ENCODE results near the gene CTDSPL. TPM values are rescaled to one million over a fixed set of nuclear protein-coding genes. Genes with fewer than 3 reads are reported as not detected.

The CTDSPL gene
- total and polyA plus RNA-seq, 2 of the 13 experiments (the other 11 are each of a cell fraction or from before 2014, with no cell fraction given) = 26.1 to 142 TPM

DNA sequence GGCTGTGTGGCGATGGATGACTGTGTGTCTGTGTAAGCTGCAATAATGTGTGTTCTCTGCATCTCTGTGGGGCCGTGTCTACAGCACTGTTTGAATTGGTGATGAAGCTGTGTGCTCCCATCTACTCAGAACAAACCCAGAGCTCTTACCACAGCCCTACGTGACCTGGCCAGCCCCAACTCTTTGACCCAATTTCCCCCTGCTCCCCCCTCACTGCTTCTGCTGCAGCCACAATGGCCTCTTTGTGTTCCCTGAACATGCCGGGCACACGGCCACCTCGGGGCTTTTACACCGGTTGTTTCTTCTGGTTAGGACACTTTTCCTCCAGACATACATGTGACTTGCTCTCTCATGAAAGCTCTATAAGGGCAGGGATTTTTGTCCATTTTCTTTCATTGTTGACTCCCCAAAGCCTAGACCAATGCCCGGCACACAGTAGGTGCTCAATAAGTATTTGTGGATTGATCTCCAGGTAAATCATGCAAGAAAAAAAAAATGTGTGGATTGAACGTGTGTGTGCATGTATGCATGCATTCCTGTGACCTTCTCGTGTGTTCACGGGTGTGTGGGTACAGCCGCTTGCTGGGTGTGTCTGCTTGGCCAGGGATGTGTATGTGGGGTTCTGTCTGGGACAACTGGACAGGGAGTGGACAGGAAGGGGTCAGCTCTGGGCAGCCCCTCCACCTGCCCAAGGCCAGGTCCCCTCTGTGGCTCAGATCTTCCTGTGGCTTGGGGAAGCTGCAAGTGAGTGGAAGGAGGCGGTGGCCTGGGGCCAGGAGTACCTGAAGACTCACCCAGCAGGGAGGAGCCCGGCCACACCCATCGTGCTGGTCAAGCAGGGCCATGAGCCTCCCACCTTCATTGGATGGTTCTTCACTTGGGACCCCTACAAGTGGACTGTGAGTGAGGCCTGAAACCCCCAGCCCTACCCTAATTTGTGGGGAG, 143.7 kb downstream of the CTDSPL start:
- intact Hi-C loops (cut with micrococcal nuclease; ENCODE audit: unreplicated experiment) (loop anchor here (1.0 to 2.0 kb wide), 3 partner anchors 131 to 277 kb away; partner anchors contain the start of genes ACAA1 and SLC22A14), in situ Hi-C loops (cut with HindIII; ENCODE audit: extremely low pct_ligation_motif_present, low pct_unique_long_range_greater_than_20kb) (no loop called here)
- H4K20me1 ChIP-seq (ENCODE audit: insufficient read depth, low read length) = no peaks in the 10 kb centered on the region
- no peaks in the 10 kb centered on the region for H3K79me2 ChIP-seq (ENCODE audit: insufficient read depth, low read length)
- no peak overlapping the region for H2AFZ ChIP-seq (ENCODE audit: low read length)
- ChIA-PET POLR2A (interaction anchor here (0.8 to 1.7 kb wide), 6 partner anchors 9 to 132 kb away, joined by 3 to 6 read pairs (median 4); partner anchors contain the start of gene ACAA1), CTCF (ENCODE audit: low intra/inter-chr PET ratio, low total read pairs) (interaction anchor here (0.7 kb wide), 1 partner anchor 40 kb away, joined by 3 read pairs; no protein-coding TSS in a partner anchor)
- H3K4me2 ChIP-seq (ENCODE audit: low read depth, low read length) = peak overlapping the region; percentile 97
- peak overlapping the region; percentile 72 for H3K9ac ChIP-seq (ENCODE audit: insufficient read depth, low read depth, low read length)
- no peaks in the 10 kb centered on the region for H3K9me3 ChIP-seq (ENCODE audit: low read length)
- no peak for FAIRE-seq
- ATAC-seq = peak; percentile 70
- peak; percentile 93 for DNase-seq (ENCODE audit: low spot score)
- peaks cover 0 to 2% of the 10 kb centered on the region in 2 experiments; a peak in 2 of 5 replicates for H3K27me3 ChIP-seq (ENCODE audit: control insufficient read depth in 1 of 2, insufficient read depth in 2 of 2, low read length in 2 of 2)
- no peaks in the 10 kb centered on the region; a peak in 2 of 5 replicates for H3K36me3 ChIP-seq (replicated peaks in 1 of 2; ENCODE audit: control insufficient read depth in 1 of 2, insufficient read depth in 2 of 2, low read length in 2 of 2)
- 25% methylated on average over 12 of the region's 15 CpGs for WGBS (ENCODE audit: low lambda C conversion rate)
- H3K4me3 ChIP-seq (replicated peaks in 1 of 3; ENCODE audit: insufficient read depth in 1 of 3, low read depth in 2 of 3, low read length in 3 of 3) = peak overlapping the region; percentile 43 to 77 (median 59)
- peak overlapping the region; percentile 76 for H3K27ac ChIP-seq (ENCODE audit: extremely low read length, insufficient read depth, low read length)
- BruUV-seq (replicated peaks) = no TSS peak
- H3K4me1 ChIP-seq (ENCODE audit: insufficient read depth, low read length) = peaks cover 59% of the 10 kb centered on the region
- TF ChIP-seq ETV5 (CRISPR knock-in tag; IDR thresholded peaks at IDR 0.05; ENCODE audit: borderline replicate concordance) (peak; percentile 38; the same call in 1 of the 2 replicates), CREB3 (CRISPR knock-in tag; IDR thresholded peaks at IDR 0.05) (no peak; the same call in 1 of the 2 replicates), ZNF646 (CRISPR knock-in tag; IDR thresholded peaks at IDR 0.05) (peak; percentile 11; the same call in 1 of the 2 replicates), ISL2 (CRISPR knock-in tag; IDR thresholded peaks at IDR 0.05) (peak; percentile 60; the same call in 1 of the 2 replicates), TARDBP (CRISPR knock-in tag; IDR thresholded peaks at IDR 0.05) (peak; percentile 81; the same call in 1 of the 2 replicates), BCL6 (CRISPR knock-in tag; IDR thresholded peaks at IDR 0.05) (peak; percentile 12; the same call in 1 of the 2 replicates), SP5 (CRISPR knock-in tag; IDR thresholded peaks at IDR 0.05; ENCODE audit: borderline replicate concordance, low read depth) (no peak), KLF11 (CRISPR knock-in tag; IDR thresholded peaks at IDR 0.05) (peak; percentile 76; the same call in 1 of the 2 replicates)
- TF ChIP-seq, protein P1, sequence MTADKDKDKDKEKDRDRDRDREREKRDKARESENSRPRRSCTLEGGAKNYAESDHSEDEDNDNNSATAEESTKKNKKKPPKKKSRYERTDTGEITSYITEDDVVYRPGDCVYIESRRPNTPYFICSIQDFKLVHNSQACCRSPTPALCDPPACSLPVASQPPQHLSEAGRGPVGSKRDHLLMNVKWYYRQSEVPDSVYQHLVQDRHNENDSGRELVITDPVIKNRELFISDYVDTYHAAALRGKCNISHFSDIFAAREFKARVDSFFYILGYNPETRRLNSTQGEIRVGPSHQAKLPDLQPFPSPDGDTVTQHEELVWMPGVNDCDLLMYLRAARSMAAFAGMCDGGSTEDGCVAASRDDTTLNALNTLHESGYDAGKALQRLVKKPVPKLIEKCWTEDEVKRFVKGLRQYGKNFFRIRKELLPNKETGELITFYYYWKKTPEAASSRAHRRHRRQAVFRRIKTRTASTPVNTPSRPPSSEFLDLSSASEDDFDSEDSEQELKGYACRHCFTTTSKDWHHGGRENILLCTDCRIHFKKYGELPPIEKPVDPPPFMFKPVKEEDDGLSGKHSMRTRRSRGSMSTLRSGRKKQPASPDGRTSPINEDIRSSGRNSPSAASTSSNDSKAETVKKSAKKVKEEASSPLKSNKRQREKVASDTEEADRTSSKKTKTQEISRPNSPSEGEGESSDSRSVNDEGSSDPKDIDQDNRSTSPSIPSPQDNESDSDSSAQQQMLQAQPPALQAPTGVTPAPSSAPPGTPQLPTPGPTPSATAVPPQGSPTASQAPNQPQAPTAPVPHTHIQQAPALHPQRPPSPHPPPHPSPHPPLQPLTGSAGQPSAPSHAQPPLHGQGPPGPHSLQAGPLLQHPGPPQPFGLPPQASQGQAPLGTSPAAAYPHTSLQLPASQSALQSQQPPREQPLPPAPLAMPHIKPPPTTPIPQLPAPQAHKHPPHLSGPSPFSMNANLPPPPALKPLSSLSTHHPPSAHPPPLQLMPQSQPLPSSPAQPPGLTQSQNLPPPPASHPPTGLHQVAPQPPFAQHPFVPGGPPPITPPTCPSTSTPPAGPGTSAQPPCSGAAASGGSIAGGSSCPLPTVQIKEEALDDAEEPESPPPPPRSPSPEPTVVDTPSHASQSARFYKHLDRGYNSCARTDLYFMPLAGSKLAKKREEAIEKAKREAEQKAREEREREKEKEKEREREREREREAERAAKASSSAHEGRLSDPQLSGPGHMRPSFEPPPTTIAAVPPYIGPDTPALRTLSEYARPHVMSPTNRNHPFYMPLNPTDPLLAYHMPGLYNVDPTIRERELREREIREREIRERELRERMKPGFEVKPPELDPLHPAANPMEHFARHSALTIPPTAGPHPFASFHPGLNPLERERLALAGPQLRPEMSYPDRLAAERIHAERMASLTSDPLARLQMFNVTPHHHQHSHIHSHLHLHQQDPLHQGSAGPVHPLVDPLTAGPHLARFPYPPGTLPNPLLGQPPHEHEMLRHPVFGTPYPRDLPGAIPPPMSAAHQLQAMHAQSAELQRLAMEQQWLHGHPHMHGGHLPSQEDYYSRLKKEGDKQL (CRISPR knock-in tag; IDR thresholded peaks at IDR 0.05; ENCODE audit: low read depth) = 0 out of 2 replicates have a peak, but pooled peaks have one; percentile 6

Measured in HepG2 (cell line).